ENCODE results near the gene MAGI2.

GRCh38 chr7:78850093-78850740, 603.2 kb downstream of the MAGI2 start:
- TF ChIP-seq CEBPB (IDR thresholded peaks at IDR 0.05; ENCODE audit: low read depth), result no peak
- no peak for TF ChIP-seq CTCF (IDR thresholded peaks at IDR 0.05 in 2 of 3, conservative IDR thresholded peaks at IDR 0.05 in 1 of 3; ENCODE audit: borderline replicate concordance in 1 of 3, insufficient read depth in 1 of 3, low read depth in 2 of 3, low read length in 2 of 3)
- TF ChIP-seq SRF (IDR thresholded peaks at IDR 0.05; ENCODE audit: low read depth), result no peak
- no peak for TF ChIP-seq POLR2A (IDR thresholded peaks at IDR 0.05; ENCODE audit: borderline replicate concordance, extremely low read depth, insufficient read depth, insufficient read length)
- no peak for TF ChIP-seq POLR2AphosphoS5 (IDR thresholded peaks at IDR 0.05; ENCODE audit: low read depth, low read length)
- TF ChIP-seq FOSL1 (IDR thresholded peaks at IDR 0.05; ENCODE audit: low read depth), result no peak
- no peak for TF ChIP-seq EZH2phosphoT487 (IDR thresholded peaks at IDR 0.05; ENCODE audit: borderline replicate concordance)
